Adrenal gland (tissue), 12 donors: ENCODE results near the gene SRGAP2B. TPM values are rescaled to one million over a fixed set of nuclear protein-coding genes. Genes with fewer than 3 reads are reported as not detected.
"Not testable (repeated sequence)": the region's sequence is repeated elsewhere in the genome, so short reads cannot be mapped to it uniquely, and the experiment has no call there.

Experiments used
- DNase-seq, 7 donors: peaks; one replicate each; pipeline ENCODE4 v3.0.0-alpha.2; 2019 to 2020
- H3K27ac ChIP-seq, 5 donors: fragments of 200-600 bp; sonication (generic) in 4 of 5; 1 replicate in 3 of 5; 2 replicates in 2 of 5; pipeline versions ENCODE4 v1.5.1 to v1.8.0; 2016 to 2020; ENCODE audit warnings: mild to moderate bottlenecking in 1 of 5
- H3K27me3 ChIP-seq: fragments of 200-600 bp; 2 replicates; pipeline ENCODE4 v1.8.0; 2021
- H3K36me3 ChIP-seq, 2 donors: fragments of 200-600 bp; replicated peaks in 1 of 2; 1 replicate in 1 of 2; 2 replicates in 1 of 2; pipeline versions ENCODE4 v1.5.1 to v1.8.0; 2018 to 2022
- H3K4me1 ChIP-seq, 2 donors: fragments of 200-600 bp; replicated peaks in 1 of 2; 1 replicate in 1 of 2; 2 replicates in 1 of 2; pipeline versions ENCODE4 v1.5.1 to v1.8.0; 2018 to 2021
- H3K4me3 ChIP-seq, 4 donors: fragments of 200-600 bp; sonication (generic) in 3 of 4; one replicate each; pipeline ENCODE4 v1.5.1; 2016 to 2018
- H3K9me3 ChIP-seq, 3 donors: fragments of 200-600 bp; sonication (generic) in 1 of 3; replicated peaks in 1 of 3; 1 replicate in 2 of 3; 2 replicates in 1 of 3; pipeline versions ENCODE4 v1.5.1 to v1.8.0; 2016 to 2021
- WGBS, 4 donors: extraction: QIAGEN DNeasy Blood & Tissue Kit in 2 of 4; methylation state at CpG; one replicate each; pipeline versions ENCODE4 v1.1.5 to v1.1.7; 2013 to 2017; 5-methylcytosine and 5-hydroxymethylcytosine counted together
- intact Hi-C, 2 donors: fragments of 100-400 bp; cut with DNase I; formaldehyde crosslinking; loops; one replicate each; pipeline versions ENCODE4 v1.14.1 to v1.15.0; 2022 to 2023
- polyA plus RNA-seq, 3 donors: library from polyadenylated mRNA; stranded (reverse); fragments of 200-250 nt in 2 of 3; fragments of 350-450 nt in 1 of 3; fragmentation: Illumina TruSeq in 1 of 3; extraction: RNeasy Lipid Tissue Mini Kit (QIAGEN cat#74804) in 1 of 3; gene quantifications; one replicate each; pipeline ENCODE4 v1.2.3, GENCODE V29; 2013 to 2014
- small RNA-seq, 2 donors: library from RNA; depleted of rRNA; stranded (forward); fragments of <200 nt; gene quantifications; one replicate each; pipeline ENCODE3, GENCODE V24; 2016
- total RNA-seq, 9 donors: library from RNA; depleted of rRNA in 4 of 9; stranded (reverse); fragments of >200 nt in 4 of 9; fragments of 120-200 nt in 1 of 9; fragmentation: NEBNext Ultra II Directional in 1 of 9; extraction: Animal tissue kit (Norgen Biotek cat#: 25700) in 1 of 9; gene quantifications; one replicate each; pipeline versions ENCODE4 v1.1.0 to v1.2.4, GENCODE V29; 2013 to 2023
- donor health status: healthy with polysubstance abuse.
- donor health status: Bipolar disorder and iron deficiency.
- donor health status: DM: yes; HTN: yes; CAD: no.
- donor health status: DM: no; HTN: no; CAD: no.
- donor health status: DM: no; HTN: no; CAD: no.
- donor health status: DM: yes; HTN: yes; CAD: no.

The SRGAP2B gene
- total and polyA plus RNA-seq, 12 donors = 6.0 to 79.4 (median 31.2) TPM

DNA sequence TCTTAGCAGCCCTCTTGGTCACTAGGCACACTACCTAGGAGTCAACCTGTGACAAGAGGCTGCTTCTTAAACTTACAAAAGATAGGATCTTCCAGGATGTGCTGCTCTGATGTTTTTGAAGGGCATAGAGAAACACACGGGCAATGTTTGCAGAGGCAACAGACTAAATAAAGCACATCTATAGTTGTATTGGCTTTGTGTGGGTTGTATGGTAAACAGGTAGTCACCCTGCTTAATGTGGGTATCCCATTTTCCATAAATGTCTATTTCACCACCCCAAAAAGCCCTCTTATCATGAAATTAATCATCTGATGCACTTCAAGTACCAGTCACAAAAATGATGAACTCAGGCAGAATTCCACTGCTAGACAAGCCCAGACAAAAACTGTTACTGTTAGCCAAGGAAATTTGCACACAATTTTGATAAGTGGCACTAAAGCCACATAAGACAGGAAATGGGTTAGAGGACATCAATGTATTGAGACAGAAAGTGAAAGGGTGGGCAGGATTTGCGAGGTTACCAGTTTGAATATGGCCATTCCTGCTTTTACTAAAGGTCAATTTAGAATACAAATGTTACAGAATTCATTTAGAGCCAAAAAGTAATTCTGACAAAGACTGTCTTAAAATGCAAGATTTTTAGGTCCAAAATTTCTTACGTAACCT lies 205.5 kb downstream of the SRGAP2B start:
- WGBS, 4 donors = no CpG with 5 or more reads among the region's 3 CpGs
- intact Hi-C loops = not testable (repeated sequence)

DNA sequence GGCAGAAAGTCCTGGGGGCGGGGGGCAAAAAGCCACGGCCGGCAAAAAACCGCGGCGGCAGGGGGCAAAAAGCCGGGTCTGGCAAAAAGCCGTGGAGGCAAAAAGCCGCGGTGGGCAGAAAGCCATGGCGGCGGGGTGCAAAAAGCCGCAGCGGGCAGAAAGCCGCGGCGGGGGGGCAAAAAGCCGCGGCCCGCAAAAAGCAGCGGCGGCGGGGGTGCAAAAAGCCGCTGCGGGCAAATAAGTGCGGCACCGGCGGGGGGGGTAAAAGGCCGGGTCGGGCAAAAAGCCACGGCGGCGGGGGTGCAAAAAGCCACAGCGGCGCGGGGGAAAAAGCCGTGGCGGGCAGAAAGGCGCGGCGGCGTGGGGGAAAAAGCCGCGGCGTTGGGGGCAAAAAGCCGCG lies 212.1 kb downstream of the SRGAP2B start:
- H3K4me1 ChIP-seq, H3K27ac ChIP-seq, intact Hi-C loops, H3K36me3 ChIP-seq, H3K9me3 ChIP-seq, H3K27me3 ChIP-seq: not testable (repeated sequence)
- 1 to 4% (median 2%) methylated on average over 32 to 45 of the region's 47 CpGs for WGBS, 4 donors
- peak overlapping the region in 1 of 4 donors; percentile 73 for H3K4me3 ChIP-seq
- peak in 6 of 7 donors; percentile 14 to 61 (median 45) for DNase-seq

More for the DNA sequence above, 205.5 kb downstream of the SRGAP2B start:
- not testable (repeated sequence) for DNase-seq, H3K27ac ChIP-seq, H3K4me3 ChIP-seq, H3K36me3 ChIP-seq, H3K9me3 ChIP-seq, H3K27me3 ChIP-seq, H3K4me1 ChIP-seq

DNA sequence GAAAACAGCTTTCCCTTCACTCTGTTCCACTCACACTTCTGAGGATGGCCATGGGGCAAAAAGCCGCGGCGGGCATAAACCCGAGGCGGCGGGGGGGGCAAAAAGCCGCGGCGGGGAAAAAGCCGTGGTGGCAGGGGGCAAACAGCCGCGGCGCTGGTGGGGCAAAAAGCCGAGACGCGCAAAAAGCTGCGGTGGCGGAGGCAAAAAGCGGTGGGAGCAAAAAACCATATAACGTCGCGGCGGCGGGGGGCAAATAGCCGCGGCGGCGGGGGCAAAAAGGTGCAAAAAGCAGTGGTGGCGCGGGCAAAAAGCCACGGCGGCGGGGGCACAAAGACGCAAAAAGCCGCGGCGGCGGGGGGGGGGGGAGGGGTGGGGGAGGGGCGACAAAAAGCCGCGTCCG lies 212.8 kb downstream of the SRGAP2B start:
- H3K27ac ChIP-seq, H3K4me3 ChIP-seq, intact Hi-C loops, H3K36me3 ChIP-seq, H3K9me3 ChIP-seq, H3K27me3 ChIP-seq, H3K4me1 ChIP-seq: not testable (repeated sequence)
- 0 to 3% methylated on average over 14 to 16 of the region's 42 CpGs; no CpG with 5 or more reads in 2 of the 4 donors for whole genome bisulfite sequencing, 4 donors
- DNase-seq = peak in 3 of 7 donors; percentile 1 to 46 (median 5)

DNA sequence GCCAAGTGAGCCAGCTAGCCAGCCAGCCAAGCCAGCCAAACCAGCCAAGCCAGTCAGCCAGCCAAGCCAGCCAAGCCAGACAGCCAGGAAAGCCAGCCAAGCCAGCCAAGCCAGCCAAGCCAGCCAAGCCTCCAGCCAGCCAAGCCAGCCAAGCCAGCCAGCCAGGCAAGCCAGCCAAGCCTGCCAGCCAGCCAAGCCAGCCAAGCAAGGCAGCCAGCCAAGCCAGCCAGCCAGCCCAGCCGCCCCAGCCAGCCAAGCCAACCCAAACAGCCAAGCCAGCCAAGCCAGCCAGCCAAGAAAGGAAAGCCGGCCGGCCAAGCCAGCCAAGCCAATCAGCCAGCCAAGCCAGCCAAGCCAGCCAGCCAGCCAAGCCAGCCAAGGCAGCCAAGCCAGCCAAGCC lies 236.5 kb downstream of the SRGAP2B start:
- H3K27ac ChIP-seq, H3K36me3 ChIP-seq, H3K9me3 ChIP-seq, H3K4me3 ChIP-seq, intact Hi-C loops, H3K27me3 ChIP-seq, H3K4me1 ChIP-seq: not testable (repeated sequence)
- DNase-seq = peak in 4 of 7 donors; percentile 1 to 15 (median 10)
- 66 to 87% (median 71%) methylated on average over 3 of the region's 3 CpGs for WGBS, 4 donors

Small RNAs within 50 kb of the gene (small RNA-seq; reads per million reads assigned to genes)
- 0 reads per million in 2 donors for gene AC242498.1

Other genes with a start within 250 kb of the SRGAP2B start
- gene FAM72D, start 646 bp upstream of the SRGAP2B start, total RNA-seq = 1 to 10 TPM in 1 of 9 donors, under 1 TPM in 6, not detected in 2; 0.12 to 3.6 (median 0.28) TPM
- gene FAM72D, start 646 bp upstream of the SRGAP2B start, polyA plus RNA-seq = under 1 TPM; 0.40 to 0.53 (median 0.47) TPM
- not detected for gene PPIAL4D, start 146.8 kb upstream of the SRGAP2B start, total RNA-seq
- not detected for gene PPIAL4D, start 146.8 kb upstream of the SRGAP2B start, polyA plus RNA-seq